ENCODE results near the gene RAP1A. TPM values are rescaled to one million over a fixed set of nuclear protein-coding genes. Genes with fewer than 3 reads are reported as not detected.
"Not testable (repeated sequence)": the region's sequence is repeated elsewhere in the genome, so short reads cannot be mapped to it uniquely, and the experiment has no call there.

RAP1A gene
- total RNA-seq, 2 donors from 2014 or later, result 126 to 165 TPM

DNA sequence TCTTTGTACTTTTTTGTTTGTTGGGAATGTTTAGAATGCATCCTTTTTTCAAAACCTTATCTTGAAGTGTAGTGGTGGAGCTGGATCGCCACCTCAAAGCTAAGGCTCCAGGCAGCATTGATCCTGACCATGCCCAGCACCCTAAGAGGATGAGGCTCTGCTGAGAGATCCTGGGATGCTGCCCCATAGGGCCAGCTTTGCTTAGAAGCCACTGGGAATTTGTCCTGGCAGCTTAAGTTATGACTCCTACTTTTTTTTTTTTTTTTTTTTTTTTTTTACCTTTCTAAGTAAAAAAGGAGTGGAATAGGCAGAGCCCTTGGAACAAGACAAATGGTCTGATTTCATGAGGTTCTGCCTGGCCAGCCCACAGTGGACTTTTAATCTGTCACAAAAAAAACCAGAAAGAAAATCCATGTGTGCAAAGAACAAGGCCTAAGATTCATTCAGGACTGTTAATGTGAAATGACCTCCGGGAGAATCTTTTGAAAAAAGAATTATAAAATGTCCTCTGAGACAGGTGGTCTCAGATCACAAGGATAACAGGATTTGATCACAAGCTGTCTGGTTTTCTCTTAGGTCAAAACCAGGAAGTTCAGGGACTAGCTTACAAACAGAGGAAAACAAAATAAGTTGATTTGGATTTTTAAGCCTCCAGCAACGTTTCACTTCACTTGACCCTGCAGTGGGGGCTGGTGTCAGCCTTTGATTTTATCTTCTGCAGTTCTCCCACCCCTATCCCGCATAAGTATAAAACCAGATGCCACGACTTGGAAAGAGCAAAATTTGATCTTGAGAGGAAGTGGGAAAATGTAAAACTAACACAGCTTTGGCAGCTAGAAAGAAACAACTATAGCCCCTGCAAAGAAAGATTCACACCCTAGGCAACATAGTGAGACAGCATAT is 25.9 kb upstream of the RAP1A start:
- DNase-seq (ENCODE audit: low spot score in 2 of 2), result no peak
- peaks cover 0 to 3% of the 10 kb centered on the region in 2 donors for H3K9me3 Mint-ChIP-seq
- ATAC-seq, result no peak
- no peaks in the 10 kb centered on the region for H3K36me3 Mint-ChIP-seq
- peak overlapping the region; percentile 79 to 95 for H3K27ac Mint-ChIP-seq

DNA sequence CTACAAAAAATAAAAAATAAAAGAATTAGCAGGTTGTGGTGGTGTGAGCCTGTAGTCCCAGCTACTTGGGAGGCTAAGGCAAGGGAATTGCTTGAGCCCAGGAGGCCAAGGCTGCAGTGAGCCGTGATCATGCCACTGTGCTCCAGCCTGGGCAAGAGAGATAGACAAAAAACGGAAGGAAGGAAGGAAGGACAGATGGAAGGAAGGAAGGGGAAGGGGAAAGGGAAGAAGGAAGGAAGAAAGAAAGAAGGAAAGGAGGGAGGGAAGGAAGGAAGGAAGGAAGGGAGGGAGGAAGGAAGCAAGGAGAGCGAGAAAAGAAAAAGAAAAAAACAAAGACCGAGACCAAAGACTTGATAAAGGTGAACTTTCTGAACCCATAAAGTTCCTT is 25.3 kb upstream of the RAP1A start:
- Mint-ChIP-seq H3K9me3 (peaks cover 0 to 3% of the 10 kb centered on the region in 2 donors), H3K36me3 (peaks cover 0 to under 1% of the 10 kb centered on the region in 2 donors), H3K27ac (peak overlapping the region; percentile 79 to 83)
- DNase-seq (ENCODE audit: low spot score in 2 of 2) (no peak), ATAC-seq (no peak)

DNA sequence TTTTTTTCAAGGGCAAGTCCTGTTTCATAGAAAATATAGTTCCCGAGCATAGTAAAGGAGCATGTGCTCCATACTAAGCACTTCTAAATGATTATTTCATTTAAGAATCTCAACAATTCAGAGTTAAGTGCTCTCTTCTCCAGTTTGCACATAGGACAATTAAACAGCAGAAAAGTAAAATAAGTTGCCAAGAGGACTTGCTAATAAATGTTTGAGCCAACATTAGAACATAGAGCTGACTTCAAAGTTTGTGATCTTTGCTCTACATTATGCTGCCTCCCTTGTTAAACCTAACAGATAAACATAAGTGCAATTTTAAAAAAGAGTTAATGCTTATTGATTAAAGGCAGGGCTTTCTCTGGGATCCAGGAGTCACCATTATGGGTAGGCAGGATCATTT is 23.8 kb upstream of the RAP1A start:
- Mint-ChIP-seq H3K9me3 (peaks cover 0 to 6% of the 10 kb centered on the region in 2 donors), H3K27ac (peak overlapping the region in 1 of 2 donors; percentile 73), H3K36me3 (peaks cover 0 to 12% of the 10 kb centered on the region in 2 donors)
- ATAC-seq, result no peak
- DNase-seq (ENCODE audit: low spot score in 2 of 2), result no peak

DNA sequence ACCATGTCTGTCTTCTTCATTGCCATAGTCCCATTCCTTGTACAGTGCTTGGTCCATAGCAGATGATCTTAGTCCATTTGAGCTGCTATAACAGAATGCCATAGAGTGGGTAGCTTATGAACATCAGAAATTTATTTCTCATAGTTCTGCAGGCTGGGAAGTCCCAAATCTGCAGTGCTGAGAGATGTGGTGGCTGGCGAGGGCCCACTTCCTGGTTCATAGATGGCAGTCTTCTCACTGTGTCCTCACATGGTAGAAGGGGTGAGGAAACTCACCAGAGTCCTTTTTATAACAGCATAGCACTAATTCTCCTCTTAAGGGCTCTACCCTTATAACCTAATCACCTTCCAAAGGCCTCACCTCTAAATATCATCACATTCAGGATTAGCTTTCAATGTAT is 23.1 kb upstream of the RAP1A start:
- Mint-ChIP-seq H3K27ac (peak overlapping the region in 1 of 2 donors; percentile 73), H3K9me3 (peaks cover 0 to 6% of the 10 kb centered on the region in 2 donors), H3K36me3 (peaks cover 0 to 12% of the 10 kb centered on the region in 2 donors)
- ATAC-seq, result peak in 1 of 2 donors; percentile 21
- peak; percentile 30 to 63 for DNase-seq (ENCODE audit: low spot score in 2 of 2)

DNA sequence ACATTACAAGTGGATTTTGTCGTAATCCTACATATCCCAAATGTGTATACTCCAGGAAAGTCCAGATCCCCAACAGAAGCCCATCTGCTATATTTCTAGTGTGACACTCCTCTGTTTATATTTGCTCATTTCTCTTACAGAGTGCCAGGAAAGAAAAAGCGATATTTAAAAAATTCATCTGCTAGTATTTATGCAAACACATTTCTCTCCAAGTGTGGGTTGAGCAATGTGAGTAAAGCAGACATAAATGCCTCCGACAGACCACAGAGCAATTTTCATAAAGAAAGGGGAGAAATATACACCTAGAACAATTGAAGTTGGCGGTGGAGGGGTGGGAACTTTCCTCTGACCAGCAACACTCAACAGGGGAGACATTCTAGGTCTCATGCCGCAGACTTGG is 22.2 kb upstream of the RAP1A start:
- ATAC-seq (no peak), DNase-seq (ENCODE audit: low spot score in 2 of 2) (no peak)
- H3K27ac Mint-ChIP-seq, result peak overlapping the region in 1 of 2 donors; percentile 73
- peaks cover 0 to 6% of the 10 kb centered on the region in 2 donors for H3K9me3 Mint-ChIP-seq
- peaks cover 0 to 12% of the 10 kb centered on the region in 2 donors for H3K36me3 Mint-ChIP-seq

DNA sequence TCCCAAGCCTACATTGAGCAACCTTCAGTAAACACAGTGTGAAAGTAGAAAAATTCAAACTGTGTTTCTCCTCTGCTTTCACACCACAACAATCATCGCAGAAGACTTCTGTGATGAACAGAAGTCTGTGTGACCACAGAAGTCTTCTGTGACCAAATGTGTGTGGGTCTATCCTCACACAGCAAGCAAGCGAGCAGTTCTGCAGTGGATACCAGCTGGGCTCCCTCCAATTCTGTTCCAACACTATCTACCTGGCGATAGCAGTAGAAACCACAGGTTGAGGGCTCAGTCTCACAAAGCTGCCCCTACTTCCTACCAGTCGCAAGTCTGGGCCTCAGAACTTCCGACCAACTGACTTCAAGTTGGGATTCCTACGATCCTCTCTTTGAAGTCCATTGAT is 21.0 kb upstream of the RAP1A start:
- H3K27ac Mint-ChIP-seq, result peak overlapping the region; percentile 18 to 73
- DNase-seq (ENCODE audit: low spot score in 2 of 2), result peak in 1 of 2 donors; percentile 32
- H3K36me3 Mint-ChIP-seq, result peaks cover 0 to 12% of the 10 kb centered on the region in 2 donors
- H3K9me3 Mint-ChIP-seq, result peaks cover under 1 to 6% of the 10 kb centered on the region in 2 donors
- ATAC-seq, result peak; percentile 34 to 62

DNA sequence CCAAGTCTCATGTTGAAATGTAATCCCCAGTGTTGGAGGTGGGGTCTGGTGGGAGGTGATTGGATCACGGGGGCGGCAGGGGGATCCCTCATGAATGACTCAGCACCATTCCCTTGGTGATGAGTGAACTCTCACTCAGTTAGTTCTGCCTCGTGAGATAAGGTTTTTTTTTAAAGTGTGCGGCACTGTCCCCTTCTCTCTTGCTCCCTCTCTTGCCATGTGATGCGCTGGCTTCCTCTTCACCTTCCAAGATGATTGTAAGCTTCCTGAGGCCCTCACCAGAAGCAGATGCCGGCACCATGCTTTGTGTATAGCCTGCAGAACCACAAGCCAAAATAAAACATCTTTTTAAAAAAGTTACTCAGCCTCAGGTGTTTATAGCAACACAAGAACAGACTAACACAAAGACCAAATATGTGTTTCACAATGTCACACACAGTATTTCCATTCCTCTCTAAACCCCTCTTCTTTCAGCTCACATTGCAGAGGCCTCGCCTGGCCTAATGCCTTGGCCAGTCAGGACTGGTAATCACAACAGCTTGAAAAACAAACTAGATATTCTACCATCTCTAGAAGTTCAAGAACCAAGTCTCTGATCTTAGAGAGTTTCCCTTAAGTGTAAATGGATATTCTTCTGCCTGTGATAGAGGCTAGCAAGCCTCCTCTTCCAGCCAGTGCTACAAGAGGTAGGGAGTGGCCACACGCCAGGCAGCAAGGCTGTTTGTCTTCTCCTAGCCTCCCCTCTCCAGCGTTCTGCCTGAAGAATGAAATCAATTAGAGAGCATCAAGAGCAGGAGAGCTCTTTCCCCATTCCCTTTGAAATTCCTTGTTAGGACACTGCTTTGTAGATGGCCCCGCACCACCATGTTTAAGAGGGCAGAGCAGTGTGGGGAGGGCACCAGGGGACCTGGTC is 19.6 kb upstream of the RAP1A start:
- DNase-seq (ENCODE audit: low spot score in 2 of 2) (no peak), ATAC-seq (peak in 1 of 2 donors; percentile 8)
- H3K27ac Mint-ChIP-seq, result peak overlapping the region; percentile 87 to 99
- H3K36me3 Mint-ChIP-seq, result peaks cover 0 to 12% of the 10 kb centered on the region in 2 donors
- H3K9me3 Mint-ChIP-seq, result peaks cover 3 to 5% of the 10 kb centered on the region in 2 donors

DNA sequence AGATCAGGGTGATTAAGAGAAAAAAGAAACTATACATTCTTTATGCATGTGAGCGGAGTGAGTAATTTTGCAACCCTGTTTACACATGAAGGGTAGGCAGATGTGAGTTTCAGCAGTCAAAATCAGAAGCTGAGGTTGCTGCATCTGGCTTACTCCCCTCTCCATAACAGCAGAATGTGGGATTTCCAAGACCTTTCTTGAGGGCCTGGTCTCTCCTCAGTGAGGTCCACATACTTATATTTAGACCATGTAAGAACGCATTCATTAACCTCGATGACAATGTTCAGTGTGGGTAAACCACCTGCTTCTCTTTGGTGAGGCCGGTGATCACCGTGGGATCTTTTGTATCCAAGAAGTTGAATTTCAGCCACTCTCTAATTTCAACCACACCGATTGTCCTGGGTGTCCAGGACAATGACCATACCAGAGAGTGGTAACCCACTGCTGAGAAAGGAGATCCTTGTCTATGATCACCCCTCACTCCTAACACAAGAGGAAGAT is 18.7 kb upstream of the RAP1A start:
- Mint-ChIP-seq H3K9me3 (peaks cover 3% of the 10 kb centered on the region in 2 donors), H3K27ac (peak overlapping the region; percentile 87 to 99), H3K36me3 (peaks cover 0 to 18% of the 10 kb centered on the region in 2 donors)
- ATAC-seq (peak; percentile 67 to 74), DNase-seq (ENCODE audit: low spot score in 2 of 2) (peak; percentile 58 to 60)

DNA sequence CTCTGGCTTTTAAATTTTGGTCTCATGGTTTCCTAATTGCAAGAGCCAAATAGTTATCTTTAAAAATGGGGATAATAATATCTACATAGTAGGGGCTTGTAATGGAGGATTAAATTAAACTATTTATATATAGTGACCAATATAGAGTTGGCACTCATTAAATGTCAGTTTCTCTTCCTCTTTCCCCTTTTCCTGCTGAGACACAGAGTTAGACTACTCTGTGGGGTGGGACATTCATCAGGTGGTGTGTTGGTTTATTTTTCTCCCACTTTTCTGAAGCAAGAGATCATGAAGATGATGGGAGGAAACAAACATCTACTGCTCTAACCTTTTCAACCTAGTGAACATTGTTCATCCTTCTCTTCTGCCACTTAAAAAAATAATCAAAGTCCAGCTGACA is 17.3 kb upstream of the RAP1A start:
- ATAC-seq (no peak), DNase-seq (ENCODE audit: low spot score in 2 of 2) (no peak)
- Mint-ChIP-seq H3K27ac (peak overlapping the region in 1 of 2 donors; percentile 92), H3K9me3 (peaks cover 3% of the 10 kb centered on the region in 2 donors), H3K36me3 (peaks cover 0 to 18% of the 10 kb centered on the region in 2 donors)

DNA sequence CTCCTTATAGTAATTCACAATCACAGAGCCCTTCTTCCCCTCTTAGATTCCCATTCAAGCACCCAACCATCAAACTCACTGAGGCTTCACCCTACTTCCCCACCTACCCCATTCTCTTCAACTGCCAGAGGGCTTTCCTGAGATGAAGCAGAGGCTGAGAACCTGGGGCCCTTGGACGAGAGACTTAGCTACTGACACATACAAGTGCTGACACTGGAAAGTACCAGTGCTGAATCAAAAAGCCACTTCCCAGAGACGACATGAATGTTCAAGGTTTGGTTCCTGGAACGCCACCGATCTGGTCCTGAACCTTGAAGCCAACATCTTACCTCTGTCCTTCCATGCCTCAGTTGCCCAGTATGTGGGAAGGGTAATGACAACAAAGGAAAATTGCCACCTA is 16.6 kb upstream of the RAP1A start:
- Mint-ChIP-seq H3K9me3 (peaks cover 3% of the 10 kb centered on the region in 2 donors), H3K36me3 (peaks cover 0 to 18% of the 10 kb centered on the region in 2 donors), H3K27ac (peak overlapping the region; percentile 92 to 98)
- peak; percentile 43 to 48 for ATAC-seq
- DNase-seq (ENCODE audit: low spot score in 2 of 2), result peak in 1 of 2 donors; percentile 64

DNA sequence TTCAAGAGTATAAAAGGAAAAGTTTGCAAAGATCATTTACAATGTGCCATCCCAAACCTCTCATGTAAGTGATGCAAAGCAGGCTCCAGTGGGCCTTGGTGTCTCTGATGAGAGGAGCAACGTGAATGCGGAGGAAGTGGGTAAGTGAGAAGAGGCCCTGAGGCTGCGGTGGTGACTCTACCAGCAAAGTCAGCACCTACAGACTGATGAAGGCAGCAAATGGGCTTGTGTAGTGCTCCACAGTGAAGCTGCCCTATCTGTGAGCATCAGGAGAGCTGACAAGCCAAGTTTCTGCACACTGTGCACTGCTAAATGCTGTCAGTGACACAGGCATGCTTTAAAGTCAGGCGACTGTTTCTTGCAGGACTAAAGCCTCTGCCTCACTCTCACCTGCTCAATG is 15.6 kb upstream of the RAP1A start:
- H3K27ac Mint-ChIP-seq, result peak overlapping the region; percentile 92 to 98
- ATAC-seq (peak; percentile 70 to 79), DNase-seq (ENCODE audit: low spot score in 2 of 2) (peak; percentile 69 to 74)
- H3K36me3 Mint-ChIP-seq, result peaks cover 0 to 22% of the 10 kb centered on the region in 2 donors
- peaks cover 3% of the 10 kb centered on the region in 2 donors for H3K9me3 Mint-ChIP-seq

DNA sequence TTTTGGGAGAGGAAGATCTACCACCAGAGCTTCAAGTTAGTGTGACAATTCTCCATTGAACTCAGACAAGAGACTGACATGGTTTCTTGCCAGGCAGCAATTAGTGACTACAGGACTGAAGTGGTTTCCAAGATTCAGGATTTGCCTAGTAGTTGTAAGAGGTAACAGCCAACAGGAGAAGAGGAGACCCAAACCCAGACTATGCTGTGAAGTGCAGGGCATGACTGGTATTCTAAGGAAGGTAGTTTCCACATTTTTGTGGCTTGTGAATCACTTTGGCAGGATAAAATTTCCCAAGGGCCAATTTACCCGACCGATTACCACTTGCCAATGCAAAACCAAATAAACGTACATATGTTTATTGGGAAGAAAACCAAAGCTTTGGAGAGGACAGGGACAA is 14.7 kb upstream of the RAP1A start:
- Mint-ChIP-seq H3K27ac (peak overlapping the region; percentile 88 to 92), H3K9me3 (peaks cover 1 to 3% of the 10 kb centered on the region in 2 donors), H3K36me3 (peaks cover 0 to 21% of the 10 kb centered on the region in 2 donors)
- DNase-seq (ENCODE audit: low spot score in 2 of 2) (no peak), ATAC-seq (no peak)

DNA sequence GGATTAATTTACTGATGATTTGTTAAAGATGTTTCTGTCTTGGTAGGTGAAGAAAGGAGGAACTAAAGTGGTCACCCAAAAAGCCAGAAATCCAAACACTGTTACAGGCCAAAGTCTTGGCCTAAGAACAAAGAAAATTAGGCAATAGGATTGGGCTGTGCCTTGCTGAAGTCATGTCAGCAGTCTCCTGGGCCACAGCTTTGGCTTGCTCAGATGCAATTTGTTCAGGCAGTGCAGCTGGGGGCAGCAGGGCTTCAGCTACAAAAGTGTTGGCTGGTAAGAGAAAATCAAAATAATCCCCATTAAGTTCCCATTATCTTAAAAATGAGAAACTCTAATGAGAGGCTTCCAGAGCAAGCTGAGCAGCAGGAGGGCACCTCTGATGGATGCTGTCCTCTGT is 14.0 kb upstream of the RAP1A start:
- ATAC-seq (no peak), DNase-seq (ENCODE audit: low spot score in 2 of 2) (no peak)
- peaks cover 0 to 3% of the 10 kb centered on the region in 2 donors for H3K9me3 Mint-ChIP-seq
- peak overlapping the region in 1 of 2 donors; percentile 92 for H3K27ac Mint-ChIP-seq
- H3K36me3 Mint-ChIP-seq, result peaks cover 0 to 16% of the 10 kb centered on the region in 2 donors

DNA sequence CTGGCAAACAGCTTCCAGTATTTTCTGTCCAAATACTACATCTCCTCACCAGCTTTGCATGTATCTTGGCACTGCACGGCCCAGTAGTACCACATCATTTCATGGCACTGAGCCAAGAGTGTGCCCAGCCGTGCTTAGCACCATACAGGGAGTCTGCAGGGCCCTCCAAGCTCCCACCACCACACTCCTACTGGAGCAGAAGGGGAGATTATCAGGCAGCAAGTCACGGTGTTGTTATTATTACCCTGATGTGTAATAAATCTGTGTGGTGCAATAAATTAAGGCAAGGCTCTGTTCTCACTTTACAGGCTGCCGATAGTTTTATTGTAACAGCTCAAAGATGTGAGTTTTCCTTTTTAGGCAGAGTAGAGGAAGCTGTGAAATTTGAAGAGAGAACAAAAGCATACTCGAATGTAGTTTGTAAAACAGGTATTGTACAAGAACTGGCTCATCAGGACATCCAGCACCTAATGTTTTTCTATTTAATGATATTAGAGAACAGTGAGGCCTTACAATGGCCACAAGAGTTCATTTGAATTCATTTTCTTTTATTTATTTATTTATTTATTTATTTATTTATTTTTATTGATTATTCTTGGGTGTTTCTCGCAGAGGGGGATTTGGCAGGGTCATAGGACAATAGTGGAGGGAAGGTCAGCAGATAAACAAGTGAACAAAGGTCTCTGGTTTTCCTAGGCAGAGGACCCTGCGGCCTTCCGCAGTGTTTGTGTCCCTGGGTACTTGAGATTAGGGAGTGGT is 13.0 kb upstream of the RAP1A start:
- Mint-ChIP-seq H3K27ac (peak overlapping the region in 1 of 2 donors; percentile 15), H3K36me3 (peaks cover 0 to 16% of the 10 kb centered on the region in 2 donors)
- DNase-seq (ENCODE audit: low spot score in 2 of 2); ATAC-seq; H3K9me3 Mint-ChIP-seq: not testable (repeated sequence)

DNA sequence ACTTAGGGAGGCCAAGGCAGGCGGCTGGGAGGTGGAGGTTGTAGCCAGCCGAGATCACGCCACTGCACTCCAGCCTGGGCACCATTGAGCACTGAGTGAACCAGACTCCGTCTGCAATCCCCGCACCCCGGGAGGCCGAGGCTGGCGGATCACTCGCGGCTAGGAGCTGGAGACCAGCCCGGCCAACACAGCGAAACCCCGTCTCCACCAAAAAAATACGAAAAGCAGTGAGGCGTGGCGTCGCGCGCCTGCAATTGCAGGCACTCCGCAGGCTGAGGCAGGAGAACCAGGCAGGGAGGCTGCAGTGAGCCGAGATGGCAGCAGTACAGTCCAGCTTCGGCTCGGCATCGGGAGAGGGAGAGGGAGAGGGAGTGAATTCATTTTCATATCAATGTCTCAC is 11.1 kb upstream of the RAP1A start:
- DNase-seq (ENCODE audit: low spot score in 2 of 2); H3K9me3 Mint-ChIP-seq; H3K27ac Mint-ChIP-seq; ATAC-seq: not testable (repeated sequence)
- H3K36me3 Mint-ChIP-seq, result peaks cover 0 to 16% of the 10 kb centered on the region in 2 donors

DNA sequence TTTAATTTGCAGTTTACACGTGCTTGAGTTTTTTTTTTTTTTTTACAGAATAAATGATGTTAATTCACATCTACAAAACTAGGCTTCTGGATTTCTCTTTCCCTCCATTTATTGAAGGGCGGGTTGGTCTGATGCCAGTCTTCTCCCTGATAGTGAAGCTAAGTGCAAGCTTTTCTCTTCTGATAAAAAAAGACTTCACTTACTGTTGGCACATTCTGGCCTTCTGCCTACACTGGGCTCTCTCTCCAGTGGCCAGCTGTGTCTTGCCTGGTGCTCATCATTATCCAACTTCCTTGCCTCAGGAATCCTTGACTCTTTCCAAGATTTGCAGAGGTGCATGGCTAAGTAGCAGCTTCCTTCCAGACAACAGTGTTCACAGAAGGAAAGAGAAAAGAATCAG is 7.6 kb upstream of the RAP1A start:
- Mint-ChIP-seq H3K27ac (no peak overlapping the region), H3K9me3 (no peaks in the 10 kb centered on the region), H3K36me3 (peaks cover 0 to 10% of the 10 kb centered on the region in 2 donors)
- ATAC-seq (no peak), DNase-seq (ENCODE audit: low spot score in 2 of 2) (no peak)

All from activated naive CD4-positive, alpha-beta T cell treated with anti-CD3 and anti-CD28 coated beads, Interleukin-2, amount 50 U/mL, for 72 hours (primary cell).